ENCODE results near the gene RACK1. TPM values are rescaled to one million over a fixed set of nuclear protein-coding genes. Genes with fewer than 3 reads are reported as not detected.
"Not testable (repeated sequence)": the region's sequence is repeated elsewhere in the genome, so short reads cannot be mapped to it uniquely, and the experiment has no call there.

Gene RACK1
- total and polyA plus RNA-seq, 2 donors (not counting 3 experiments of a cell fraction or from before 2014, with no cell fraction given), result 1,910 to 5,629 TPM

DNA sequence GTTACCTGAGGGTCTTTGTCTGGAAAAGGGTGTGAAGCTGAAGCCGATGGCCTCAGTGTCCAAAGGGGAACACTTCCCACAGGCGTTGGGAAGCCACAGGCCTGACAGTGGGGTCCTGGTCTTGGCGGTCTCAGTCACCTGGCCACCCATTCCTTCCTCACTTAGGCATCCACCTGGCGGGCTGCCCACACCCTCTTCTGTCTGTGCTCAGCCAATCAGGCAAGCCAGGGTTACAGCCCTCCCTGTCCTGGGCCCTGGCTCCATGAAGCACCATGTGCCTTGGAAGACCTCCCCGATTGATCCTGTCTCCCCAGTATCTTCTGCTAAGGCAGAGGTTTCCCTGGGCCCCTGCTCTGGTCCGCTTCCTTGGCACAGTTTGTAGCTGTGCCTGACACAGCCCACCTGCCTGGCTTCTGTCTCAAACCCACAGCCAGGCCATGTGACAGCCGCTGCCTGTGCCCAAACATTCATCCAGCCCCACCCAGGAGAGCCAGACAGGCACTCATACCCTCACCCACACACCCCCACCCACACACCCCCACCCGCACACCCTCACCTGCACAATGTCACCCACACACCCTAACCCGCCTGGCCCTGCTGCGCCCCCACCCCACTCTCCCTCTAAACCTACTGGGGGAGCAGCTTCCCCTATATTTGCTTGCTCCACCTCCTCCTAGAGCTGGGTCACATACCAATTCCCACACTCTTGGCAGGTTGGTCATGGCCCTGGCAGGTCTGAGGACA is 42.4 kb upstream of the RACK1 start:
- FAIRE-seq, result not testable (repeated sequence)

DNA sequence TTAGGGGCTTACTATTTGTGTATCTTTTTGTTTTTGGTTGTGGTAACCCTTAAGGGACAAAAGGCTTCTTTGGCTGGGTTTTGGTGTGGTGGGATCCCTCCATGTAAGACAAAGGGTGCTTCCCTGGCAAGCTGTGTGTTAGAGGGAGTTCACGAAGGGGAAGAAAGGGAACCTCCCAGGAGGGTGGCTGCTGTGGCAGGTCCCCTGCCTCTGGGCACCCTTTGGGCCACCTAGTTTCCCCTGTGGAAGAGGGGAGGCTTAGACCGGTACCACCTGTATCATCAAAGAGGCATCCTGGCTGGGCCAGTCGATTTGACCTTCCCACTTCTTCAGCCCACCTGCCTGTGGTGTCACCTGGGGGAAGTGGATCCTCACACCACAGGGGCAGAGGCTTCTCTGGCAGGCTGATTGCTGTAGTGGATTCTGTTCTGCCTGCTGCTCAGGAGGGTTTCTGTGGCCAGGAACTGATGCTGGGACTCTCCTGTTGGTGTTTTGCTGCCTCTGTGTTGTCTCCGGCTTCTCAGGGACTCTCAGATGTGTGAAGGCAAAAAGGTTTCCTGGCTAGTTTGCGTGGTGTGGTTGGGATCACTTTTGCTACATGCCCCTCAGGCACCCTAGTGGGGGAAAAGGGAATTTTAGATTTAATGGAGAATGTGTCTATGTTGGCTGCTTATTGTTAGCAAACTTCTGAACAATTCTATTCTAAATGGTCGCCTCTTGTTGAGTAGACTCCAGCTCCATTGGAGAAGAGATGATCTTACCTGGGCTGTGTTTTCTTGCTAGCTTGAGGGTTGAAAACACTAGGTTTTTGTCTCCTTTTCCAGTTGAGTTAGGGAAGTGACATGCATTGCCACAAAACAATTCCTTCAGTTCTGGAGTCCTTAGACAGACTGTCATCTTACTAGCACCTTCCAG is 40.4 kb upstream of the RACK1 start:
- H3K27me3 ChIP-seq (ENCODE audit: control insufficient read depth in 2 of 2, insufficient read depth in 2 of 2, low read length in 2 of 2); H2AFZ ChIP-seq (ENCODE audit: low read depth, low read length); BruUV-seq (replicated peaks); dilution Hi-C loops (cut with MboI; ENCODE audit: extremely low pct_ligation_motif_present, low sequenced_read_pairs); CTCF ChIA-PET; FAIRE-seq; H3K36me3 ChIP-seq (ENCODE audit: control insufficient read depth in 2 of 2, extremely low read depth in 1 of 2, insufficient read depth in 2 of 2, low read length in 2 of 2); H3K27ac ChIP-seq (ENCODE audit: insufficient read depth, low read depth, low read length); H3K4me3 ChIP-seq (replicated peaks in 1 of 3; ENCODE audit: insufficient read depth in 1 of 3, low read depth in 1 of 3, low read length in 3 of 3); H4K20me1 ChIP-seq (replicated peaks; ENCODE audit: control insufficient read depth, extremely low read depth, insufficient read depth, low read length); H3K9ac ChIP-seq (replicated peaks; ENCODE audit: extremely low read depth, insufficient read depth, low read length); H3K4me1 ChIP-seq (ENCODE audit: control insufficient read depth, extremely low read depth, insufficient read depth, low read length); POLR2A ChIA-PET; H3K4me2 ChIP-seq (ENCODE audit: insufficient read depth, low read length); H3K9me1 ChIP-seq (replicated peaks; ENCODE audit: control insufficient read depth, extremely low read depth, insufficient read depth, low read length); intact Hi-C loops (cut with micrococcal nuclease); H3K79me2 ChIP-seq (ENCODE audit: control insufficient read depth, insufficient read depth, low read length); H3K9me3 ChIP-seq (replicated peaks; ENCODE audit: control insufficient read depth, insufficient read depth, low read length); DNase-seq (ENCODE audit: low read depth, low spot score): not testable (repeated sequence)

More for the DNA sequence above, 42.4 kb upstream of the RACK1 start:
- H3K4me3 ChIP-seq (replicated peaks in 1 of 3; ENCODE audit: insufficient read depth in 1 of 3, low read depth in 1 of 3, low read length in 3 of 3); DNase-seq (ENCODE audit: low read depth, low spot score); H3K9me1 ChIP-seq (replicated peaks; ENCODE audit: control insufficient read depth, extremely low read depth, insufficient read depth, low read length); BruUV-seq (replicated peaks); H3K79me2 ChIP-seq (ENCODE audit: control insufficient read depth, insufficient read depth, low read length); dilution Hi-C loops (cut with MboI; ENCODE audit: extremely low pct_ligation_motif_present, low sequenced_read_pairs); H3K27me3 ChIP-seq (ENCODE audit: control insufficient read depth in 2 of 2, insufficient read depth in 2 of 2, low read length in 2 of 2); H3K27ac ChIP-seq (ENCODE audit: insufficient read depth, low read depth, low read length); POLR2A ChIA-PET; H2AFZ ChIP-seq (ENCODE audit: low read depth, low read length); H3K4me2 ChIP-seq (ENCODE audit: insufficient read depth, low read length); H3K36me3 ChIP-seq (ENCODE audit: control insufficient read depth in 2 of 2, extremely low read depth in 1 of 2, insufficient read depth in 2 of 2, low read length in 2 of 2); CTCF ChIA-PET; H3K9ac ChIP-seq (replicated peaks; ENCODE audit: extremely low read depth, insufficient read depth, low read length); H3K4me1 ChIP-seq (ENCODE audit: control insufficient read depth, extremely low read depth, insufficient read depth, low read length); H3K9me3 ChIP-seq (replicated peaks; ENCODE audit: control insufficient read depth, insufficient read depth, low read length); intact Hi-C loops (cut with micrococcal nuclease); H4K20me1 ChIP-seq (replicated peaks; ENCODE audit: control insufficient read depth, extremely low read depth, insufficient read depth, low read length): not testable (repeated sequence)

All from endothelial cell of umbilical vein (primary cell).